ENCODE measurements around the gene ESYT2.
A peak's percentile ranks its signal among the peaks of the same experiment; 100 is the strongest.

The ESYT2 gene

DNA sequence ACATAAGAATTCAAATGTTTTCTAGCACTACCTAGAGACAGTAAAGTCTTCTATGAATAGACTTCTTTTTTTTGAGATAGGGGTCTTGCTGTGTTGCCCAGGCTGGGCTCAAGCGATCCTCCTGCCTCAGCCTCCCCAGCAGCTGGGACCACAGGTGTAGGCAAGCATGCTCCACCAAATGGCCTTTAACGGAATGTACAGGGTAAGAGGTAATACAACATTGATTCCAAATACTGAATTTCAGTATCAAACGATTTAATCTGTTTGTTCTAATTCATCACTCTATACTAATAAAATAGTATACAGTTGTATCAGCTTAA lies 68.9 kb downstream of the ESYT2 start:
- no peak for DNase-seq

DNA sequence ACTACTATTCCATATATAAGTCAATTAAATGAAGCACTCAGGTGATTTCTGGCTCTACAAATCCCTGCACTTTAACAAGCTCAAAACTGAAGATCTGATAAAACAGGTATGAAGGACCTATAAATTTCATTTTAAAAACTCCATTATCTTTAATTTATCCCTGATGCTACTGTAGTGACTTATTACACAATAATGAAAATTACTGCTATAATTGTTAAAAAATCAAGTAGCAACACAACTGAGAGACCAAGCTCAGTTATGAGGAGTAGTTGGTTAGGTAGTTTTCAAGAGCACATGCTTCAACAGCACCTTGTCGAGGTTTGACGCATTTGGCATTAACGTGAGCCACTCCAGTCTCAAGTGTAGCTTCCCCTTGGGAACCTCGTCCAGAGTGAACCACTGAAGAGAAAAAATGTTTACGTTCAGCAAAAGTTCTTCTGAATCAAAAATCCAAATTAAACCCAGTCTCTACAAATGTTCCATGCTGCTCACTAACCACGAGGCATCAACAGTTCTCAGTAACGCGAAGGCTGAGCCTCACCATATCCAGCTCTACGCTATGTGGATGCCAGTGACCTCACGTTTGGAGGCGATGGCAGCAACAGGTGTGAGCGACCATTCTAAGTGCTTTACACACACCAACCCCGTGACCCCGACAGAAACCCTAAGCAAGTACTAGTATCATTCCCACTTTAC lies 69.4 kb downstream of the ESYT2 start:
- DNase-seq, result no peak

DNA sequence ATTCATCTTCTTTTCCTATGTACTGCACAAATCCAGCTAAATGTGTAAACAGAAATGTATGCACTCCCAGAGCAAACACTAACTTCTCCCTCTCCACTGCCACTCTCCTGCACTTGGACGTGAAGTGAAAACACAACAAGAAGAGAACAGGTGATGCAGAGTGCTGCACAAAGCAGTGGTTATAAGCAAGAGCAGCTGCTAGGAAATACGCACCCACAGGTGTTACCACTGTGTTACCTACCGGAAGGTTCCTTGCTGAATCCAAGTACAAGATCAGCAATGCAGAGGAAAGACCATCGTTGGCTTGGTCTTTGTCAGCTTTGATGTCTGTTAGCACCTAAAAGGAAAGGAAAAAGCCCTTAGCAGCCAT lies 70.1 kb downstream of the ESYT2 start:
- no peak for DNase-seq

DNA sequence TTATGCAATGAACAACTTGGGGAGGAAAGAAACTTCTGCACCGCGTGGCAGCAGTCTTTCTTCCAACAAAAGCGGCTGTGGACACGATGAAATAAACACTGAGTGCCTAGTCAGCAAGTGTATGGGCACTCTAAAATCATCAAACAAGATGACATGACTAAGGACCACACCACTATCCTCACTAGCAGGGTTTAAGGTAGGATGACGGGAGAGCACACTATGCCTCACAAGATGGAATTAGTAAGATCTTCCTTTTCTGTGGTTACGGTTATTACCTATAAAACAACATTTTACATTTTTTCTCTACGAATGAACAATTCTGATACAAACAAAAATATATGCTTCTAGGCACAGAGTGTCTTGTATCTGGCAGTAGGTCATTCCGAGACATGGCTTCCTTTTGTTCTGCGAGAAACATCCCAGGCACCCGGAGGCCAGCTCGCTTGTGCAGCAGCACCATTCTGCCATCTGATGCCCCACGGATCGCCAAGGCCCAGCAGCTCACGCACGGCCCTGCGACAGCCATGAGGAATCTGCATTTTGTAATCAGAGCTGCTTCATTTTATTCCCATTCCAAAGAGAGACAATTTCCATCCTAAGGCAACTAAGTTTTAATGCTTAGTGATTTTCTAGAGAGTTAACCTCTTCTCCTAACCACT lies 70.6 kb downstream of the ESYT2 start:
- no peak for DNase-seq

DNA sequence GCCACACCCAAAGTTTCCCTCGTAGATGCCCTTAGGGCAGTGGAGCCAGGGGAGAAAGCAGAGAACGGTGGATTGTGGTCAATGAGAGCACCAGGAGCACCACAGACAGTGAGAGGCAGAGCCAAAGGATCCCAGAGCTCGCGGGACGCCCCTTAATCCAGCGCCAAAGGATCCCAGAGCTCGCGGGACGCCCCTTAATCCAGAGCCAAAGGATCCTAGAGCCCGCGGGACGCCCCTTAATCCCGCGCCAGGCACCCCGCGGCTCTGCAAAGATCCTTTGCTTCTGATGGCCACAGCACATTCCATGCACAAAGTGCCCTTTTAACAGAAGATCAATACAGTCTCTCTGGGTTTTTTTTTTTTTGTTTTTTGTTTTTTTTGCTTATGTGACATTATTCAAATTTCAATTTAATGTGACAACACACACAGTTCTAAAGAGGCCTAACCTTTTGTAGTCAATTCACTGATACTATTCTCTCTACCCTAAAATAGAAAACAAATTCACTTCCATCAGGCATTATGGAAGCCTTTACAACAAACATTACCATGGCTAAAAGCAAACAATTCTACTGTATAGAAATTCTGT lies 71.8 kb downstream of the ESYT2 start:
- DNase-seq, result no peak

DNA sequence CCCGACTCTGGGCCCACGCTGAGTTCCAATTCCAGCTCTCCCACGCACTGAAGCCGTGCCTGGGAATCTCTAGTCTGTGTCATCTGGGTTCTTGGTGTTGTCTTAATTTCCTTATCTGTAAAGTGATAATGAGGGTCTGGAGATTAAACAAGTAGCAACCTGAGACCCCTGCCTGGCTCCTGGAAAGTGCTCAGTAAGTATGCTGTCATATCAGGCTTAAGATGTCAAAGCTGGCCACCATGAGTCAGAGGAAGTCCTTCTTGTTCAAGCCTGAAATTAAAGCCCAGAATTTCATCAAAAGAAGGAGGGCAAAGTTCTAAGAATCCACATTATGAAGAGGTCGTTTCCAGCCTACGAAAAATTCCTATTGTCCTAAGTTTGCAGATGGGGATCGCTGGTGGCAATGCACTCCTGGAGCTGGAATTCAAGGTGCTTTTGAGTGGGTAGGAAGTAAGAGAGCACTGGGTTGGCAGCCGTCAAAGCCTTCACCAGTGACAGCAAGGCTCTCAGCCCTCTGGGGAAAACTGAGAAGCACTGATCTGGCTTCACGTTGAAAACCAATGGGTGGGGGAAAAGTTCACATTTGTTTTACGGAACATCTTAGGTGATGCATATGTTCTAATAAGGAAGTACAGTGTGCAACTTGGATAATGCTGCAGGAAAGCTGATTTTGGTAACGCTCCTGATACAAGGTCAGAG lies 74.4 kb downstream of the ESYT2 start:
- DNase-seq, result no peak

DNA sequence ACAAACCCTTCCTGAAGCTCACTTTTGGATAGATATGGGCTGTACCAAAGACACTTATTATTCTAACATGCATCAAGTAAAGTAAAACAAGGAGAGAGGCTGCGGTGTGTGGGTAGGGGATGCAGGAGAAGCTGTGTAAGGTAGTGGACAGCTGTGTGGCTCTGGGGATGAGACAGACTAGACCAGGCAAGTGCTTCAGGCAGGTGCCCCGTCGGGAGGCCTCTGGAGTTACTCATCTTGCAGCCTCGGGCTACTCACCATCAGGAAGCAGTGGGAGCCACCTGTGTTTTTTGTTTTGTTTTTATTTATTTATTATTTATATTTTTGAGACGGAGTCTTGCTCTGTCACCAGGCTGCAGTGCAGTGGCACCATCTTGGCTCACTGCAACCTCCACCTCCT lies 75.4 kb downstream of the ESYT2 start:
- DNase-seq, result no peak

DNA sequence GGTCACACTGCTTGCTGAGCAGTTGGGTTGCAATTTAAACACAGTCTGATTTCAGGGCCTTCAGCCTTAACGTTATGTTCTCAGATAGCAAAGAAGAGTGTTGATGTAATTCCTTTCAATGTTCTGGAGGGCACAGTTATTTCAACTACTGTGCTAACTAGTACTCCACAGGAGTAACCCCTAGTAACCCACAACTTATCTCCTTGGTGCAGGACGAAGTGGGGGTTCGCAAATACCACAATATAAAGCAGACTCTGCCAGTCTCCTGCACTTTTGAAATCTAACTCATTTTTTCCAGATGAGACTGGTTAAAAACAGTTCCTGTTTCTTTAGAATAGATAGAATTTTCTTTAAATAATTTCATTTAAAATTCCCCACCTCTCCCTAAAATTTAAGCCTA lies 77.6 kb downstream of the ESYT2 start:
- no peak for DNase-seq

DNA sequence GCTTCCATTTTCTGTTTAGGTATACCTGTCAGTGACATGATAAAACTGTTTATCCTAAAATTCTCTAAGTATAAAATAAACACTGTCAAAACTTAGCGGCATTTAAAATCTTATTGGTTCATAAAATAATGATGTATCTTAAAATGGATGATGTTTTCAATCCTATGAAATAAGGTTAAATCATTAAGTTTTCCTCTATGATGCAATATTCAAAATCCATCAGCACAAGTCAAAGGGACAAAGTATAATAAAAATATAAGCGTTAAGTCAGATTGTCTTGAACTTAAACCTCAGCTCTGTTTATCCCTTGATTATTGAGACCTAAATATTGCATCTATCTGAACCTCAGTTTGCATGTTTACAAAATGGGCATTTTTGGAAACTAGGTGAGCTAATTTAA lies 78.1 kb downstream of the ESYT2 start:
- no peak for DNase-seq

DNA sequence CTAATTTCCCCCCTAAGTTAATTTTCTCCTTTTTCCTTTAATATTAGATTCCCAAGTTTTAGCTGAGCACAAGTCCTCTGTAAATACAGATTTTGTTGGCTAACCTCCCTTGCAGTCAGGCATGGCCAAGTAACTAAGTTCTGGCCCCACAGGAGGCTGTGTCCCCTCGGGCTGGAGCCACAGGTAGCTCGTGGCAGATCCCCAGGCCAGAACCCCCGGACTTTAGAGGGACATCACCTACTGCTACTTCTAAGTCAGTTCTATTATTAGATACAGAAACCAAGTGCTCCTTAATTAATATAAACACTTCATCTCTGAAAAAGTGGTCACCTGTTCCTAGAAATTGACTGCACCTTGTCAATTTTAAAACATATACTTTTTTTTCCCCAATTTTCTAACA lies 78.6 kb downstream of the ESYT2 start:
- no peak for DNase-seq

DNA sequence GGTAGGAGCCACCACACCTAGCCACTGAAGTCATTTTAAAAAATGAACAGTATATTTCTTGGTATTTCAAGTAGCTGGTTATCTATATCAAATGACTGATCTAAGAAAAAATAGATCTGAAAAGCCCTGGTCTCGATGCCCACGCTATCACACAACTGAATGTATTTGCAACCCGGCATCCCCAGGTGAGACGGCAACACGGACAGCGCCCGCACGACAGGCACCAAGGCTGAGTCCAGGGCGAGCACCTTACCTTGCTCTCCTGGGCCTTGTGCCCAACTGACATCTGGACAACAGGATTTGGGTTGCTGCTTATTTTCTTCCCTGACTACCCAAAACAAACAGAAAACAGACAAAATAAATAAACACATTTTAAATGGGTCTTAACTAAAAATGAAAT lies 79.9 kb downstream of the ESYT2 start:
- DNase-seq, result no peak

DNA sequence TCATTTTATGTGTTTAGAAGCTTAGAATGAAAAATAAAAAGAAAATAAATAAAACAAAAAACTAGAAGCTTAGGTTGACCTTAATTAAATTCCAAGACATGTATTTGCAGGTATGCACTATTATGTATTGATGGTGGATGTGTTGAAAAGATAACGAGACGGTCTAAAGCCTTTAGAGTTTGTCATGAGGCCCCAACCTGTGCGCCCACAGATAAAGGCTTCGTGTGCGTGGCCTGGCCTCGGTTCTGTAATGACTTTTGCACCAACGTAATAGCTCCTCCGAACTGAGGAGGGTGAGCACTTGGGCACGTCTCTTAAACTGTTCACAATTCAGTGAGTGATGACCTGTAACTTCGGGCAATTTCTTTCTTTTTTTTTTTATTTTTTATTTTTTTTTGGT lies 81.0 kb downstream of the ESYT2 start:
- DNase-seq, result no peak

DNA sequence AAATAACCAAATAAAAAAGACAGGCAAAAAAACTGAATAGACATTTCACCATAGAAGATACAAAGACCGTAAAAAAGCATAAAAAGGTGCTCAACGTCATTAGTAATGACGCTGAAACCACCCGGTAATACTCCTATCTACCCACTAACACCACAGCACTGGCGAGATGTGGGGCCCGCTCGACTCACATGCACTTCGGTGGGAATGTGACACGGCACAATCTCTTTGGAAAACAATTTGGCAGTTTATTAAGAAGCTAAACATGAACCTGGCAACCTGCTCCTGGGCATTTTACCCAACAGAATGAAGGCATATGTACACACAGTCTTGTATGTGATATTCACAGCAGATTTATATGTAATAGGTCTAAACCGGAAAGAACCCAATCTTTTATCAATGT lies 81.9 kb downstream of the ESYT2 start:
- no peak for DNase-seq

DNA sequence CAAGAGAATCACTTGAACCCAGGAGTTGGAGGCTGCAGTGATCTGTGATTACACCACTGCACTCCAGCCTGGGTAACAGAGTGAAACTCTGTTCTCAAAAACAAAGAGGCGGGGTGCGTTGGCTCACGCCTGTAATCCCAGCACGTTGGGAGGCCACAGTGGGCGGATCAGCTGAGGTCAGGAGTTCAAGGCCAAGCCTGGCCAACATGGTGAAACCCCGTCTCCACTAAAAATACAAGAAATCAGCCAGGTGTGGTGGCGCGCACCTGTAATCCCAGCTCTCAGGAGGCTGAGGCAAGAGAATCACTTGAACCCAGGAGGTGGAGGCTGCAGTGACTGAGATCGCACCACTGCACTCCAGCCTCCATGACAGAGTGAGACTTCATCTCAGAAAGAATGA lies 82.4 kb downstream of the ESYT2 start:
- no peak for DNase-seq

DNA sequence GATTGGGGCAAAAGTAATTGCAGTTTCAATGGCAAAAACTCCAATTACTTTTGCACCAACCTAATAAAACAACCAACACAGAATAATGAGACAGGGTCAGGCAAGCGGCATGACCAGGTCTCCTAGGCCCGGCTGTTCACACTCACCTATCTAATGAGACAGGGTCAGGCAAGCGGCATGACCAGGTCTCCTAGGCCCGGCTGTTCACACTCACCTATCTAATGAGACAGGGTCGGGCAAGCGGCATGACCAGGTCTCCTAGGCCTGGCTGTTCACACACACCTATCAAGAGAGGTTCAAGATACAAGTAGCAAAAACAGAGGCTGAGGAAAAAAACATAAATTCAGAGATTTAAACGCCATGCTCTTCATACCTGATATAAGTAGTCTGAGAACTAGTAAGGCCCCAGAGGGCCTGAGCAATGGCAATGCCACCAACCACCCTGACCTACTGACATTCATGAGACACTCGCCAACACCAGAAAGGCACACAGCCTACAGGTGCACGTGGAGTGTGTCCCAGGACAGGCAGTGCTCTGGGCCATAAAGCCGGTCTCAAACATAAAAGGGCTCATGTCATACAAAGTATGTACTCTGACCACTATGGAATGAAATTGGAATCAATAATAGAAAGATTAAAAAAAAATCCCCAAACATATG lies 84.1 kb downstream of the ESYT2 start:
- DNase-seq, result no peak

DNA sequence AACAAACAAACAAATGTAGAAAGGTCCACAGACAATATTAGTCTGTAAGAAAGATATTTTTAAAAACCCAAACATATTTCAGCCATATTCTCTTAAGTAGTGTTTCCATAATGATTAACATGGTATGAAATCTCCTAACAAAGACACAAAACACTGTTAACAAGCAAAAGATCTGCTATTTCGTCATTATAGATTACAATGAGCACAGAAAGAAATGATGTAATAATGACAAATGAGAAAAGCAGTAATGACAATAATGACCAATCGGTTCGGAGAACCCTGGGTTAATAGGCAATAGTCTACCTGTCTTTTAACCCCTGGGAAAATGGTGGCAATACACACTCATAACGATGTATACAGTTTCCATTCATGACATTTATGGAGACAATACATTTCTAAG lies 85.2 kb downstream of the ESYT2 start:
- no peak for DNase-seq

DNA sequence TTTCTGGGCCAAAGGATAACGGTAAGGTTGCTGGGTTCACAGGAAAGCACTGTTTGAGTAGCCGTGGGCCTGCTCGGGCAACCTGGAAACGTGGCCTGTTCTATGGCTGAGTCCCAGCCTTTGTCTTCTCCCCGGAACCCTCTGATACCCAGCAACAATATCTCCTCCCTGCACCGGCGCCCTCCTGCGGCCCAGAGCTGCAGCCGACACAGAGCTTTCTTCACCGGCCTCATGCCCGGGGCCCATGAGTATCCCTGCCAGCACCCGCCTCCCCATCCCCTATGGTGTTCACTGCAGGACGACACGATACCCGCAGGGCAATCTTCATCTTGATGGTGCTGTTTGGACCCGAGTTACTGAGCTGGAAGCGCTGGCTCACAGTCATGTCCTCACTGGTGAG lies 86.1 kb downstream of the ESYT2 start:
- DNase-seq, result no peak

DNA sequence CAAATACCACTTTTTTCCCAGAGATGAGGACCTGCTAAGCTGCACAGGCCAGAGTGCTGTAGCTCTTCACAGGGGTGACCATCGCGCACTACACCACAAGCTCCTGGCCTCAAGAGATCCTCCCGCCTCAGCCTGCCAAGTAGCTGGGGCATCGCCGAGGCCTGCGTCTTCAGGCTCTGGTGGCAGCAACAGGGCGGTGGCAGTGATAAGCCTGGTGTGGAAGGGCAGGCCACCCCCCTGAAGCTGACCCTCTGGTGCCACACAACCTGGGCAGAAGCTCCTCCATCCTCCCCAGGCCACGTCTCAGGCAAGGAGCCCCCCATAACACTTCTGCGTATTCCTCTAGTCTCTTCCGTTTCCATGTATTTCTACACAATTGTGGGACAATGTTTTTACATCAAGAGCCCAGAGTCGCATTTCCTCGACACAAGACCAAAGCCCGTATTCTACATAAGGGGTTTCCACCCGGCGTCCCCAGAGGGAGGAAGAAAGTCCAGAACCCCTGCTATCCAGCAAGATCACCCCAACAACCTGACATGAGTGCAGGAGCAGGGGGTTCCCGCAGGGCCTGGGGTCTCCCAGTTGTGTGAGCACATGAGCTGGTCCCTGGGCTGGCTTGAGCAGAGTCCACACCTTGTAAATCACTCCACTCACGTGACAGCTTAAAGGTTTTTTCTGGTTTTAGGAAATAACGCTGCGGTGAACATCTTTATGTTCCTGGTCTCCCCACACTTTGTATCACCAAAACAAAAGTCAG lies 87.1 kb downstream of the ESYT2 start:
- no peak for DNase-seq

DNA sequence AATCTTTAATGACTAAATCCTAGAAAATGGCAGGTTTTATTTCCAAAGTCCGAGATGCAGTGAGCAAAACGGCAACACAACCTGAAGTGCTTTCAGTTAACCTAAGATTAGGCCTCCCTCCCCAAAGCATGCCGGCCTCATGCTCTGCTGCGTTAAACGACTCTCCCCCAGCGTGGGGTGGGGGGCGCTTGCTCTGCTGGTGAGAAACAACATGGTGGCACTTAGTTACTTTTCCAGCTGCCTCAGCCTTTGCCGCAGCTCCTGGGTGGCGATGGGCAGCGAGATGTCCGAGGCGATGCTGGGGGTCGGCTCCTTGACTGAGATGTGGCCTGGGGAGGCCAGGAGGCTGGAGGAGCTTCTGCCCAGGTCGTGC lies 88.0 kb downstream of the ESYT2 start:
- DNase-seq, result no peak

DNA sequence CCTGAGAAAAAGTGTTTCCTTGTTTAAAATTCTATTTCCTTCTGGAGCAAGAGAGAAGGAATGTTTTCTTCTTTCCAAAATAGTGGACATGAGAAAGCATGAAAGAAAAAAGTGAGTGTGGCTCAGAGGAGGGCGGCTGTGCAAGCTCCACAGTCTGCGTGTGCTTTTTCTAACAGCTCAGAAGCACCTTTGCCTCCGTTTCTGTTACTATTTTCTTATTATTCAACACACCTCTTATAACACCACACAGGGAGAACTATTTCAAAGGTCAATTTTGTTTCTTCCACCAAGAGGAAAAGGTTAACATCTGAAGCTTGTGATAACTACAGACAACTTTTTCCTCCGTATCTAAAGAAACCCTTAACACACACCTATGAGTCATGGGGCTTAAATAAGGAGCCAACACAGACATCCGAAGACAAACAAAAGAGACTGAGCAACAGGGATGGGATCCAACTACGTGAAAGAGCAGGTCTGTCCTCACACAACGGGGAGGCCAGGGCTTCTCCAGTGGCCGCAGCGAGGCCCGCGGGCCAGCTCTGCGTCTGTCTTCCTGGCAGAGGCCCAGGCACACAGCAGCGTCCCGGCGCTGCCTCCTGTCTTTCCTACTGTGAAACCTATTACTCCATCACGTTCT lies 88.5 kb downstream of the ESYT2 start:
- no peak for DNase-seq

DNA sequence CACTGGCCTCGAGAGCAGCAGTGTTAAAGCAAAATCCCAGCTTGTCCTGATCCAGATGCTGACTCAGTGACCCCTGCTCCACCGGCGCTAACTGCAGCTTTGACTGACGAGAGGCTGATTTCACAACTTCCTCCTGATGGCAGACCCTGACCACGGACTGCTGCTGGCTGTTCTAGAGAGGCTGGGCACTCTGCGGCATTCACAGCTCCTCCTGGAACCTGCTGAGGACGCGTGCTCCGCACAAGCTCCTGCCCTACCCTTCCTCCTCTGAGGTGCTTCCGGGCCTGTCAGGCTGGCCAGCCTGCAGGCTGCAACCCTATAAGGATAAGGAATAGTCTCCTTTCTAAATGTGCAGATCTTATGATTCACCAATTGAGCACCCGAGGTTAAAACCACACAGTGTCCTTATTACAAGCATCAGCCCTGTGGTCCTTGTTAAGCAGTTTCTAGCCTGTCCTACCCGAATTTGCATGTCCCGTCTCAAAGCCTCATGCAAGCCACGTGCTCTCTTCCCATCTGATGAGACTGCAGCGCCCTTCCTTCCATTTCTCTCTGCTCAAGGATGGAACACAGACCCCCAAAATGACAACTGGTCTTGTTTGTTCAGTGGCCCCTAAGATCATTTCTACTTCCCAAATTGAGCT lies 89.2 kb downstream of the ESYT2 start:
- DNase-seq, result peak; percentile 65 to 76 (median 66)

DNA sequence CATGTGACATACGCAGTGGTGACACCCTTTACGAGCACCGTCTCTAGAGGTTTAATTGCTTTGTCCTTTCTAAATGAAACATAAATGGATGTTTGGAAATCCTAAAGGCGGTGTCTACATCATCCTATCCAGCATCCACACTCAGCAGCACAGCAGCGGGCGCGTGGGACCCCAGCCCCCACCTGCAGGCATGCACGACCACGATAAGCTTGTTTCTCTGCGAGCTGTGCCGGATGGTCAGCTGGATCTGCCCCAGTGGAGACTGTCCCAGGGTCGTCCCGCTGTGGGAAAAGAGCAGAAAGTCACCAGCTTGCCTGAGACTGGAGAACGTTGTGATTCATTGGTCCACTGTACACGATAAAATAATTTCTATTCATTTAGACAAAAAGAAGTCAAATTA lies 90.5 kb downstream of the ESYT2 start:
- no peak for DNase-seq

All from suppressor macrophage treated with lipopolysaccharide for 1 hour (primary cell).